OCI-LY3 (cell line): Measurements from ENCODE around the gene OR7C1.

Experiments used
- H2AFZ ChIP-seq: fragments of 200-600, 300-600 bp; shearing (Covaris generic); 2 replicates; pipeline ENCODE4 v1.6.0; 2014; ENCODE audit warnings: antibody characterized with exemption, low read depth, low read length
- H3K27ac ChIP-seq: fragments of 200-600, 300-600 bp; sonication (generic); 2 replicates; pipeline ENCODE4 v1.5.1; 2014; ENCODE audit warnings: mild to moderate bottlenecking, low read length, moderate library complexity, mixed read lengths
- H3K27me3 ChIP-seq: fragments of 200-600, 300-600 bp; sonication (generic); 2 replicates; pipeline ENCODE4 v1.6.1; 2014; ENCODE audit warnings: low read depth, low read length, mixed read lengths
- H3K36me3 ChIP-seq: fragments of 200-600, 300-600 bp; sonication (generic); replicated peaks from 2 replicates; pipeline ENCODE3; 2014; ENCODE audit warnings: low read depth, low read length, mixed read lengths
- H3K4me1 ChIP-seq: fragments of 300-600, 200-600 bp; sonication (generic); 2 replicates; pipeline ENCODE4 v1.6.1; 2014; ENCODE audit warnings: low read length, mixed read lengths
- H3K4me2 ChIP-seq: fragments of 200-600, 300-600 bp; sonication (generic); 2 replicates; pipeline ENCODE4 v1.6.1; 2014; ENCODE audit warnings: low read length, mixed read lengths
- H3K4me3 ChIP-seq: fragments of 300-600, 200-600 bp; sonication (generic); 2 replicates; pipeline ENCODE4 v1.5.1; 2014; ENCODE audit warnings: antibody characterized with exemption, mild to moderate bottlenecking, low read length, moderate library complexity
- H3K79me2 ChIP-seq: fragments of 300-600, 200-600 bp; shearing (Covaris generic); 2 replicates; pipeline ENCODE4 v1.6.1; 2014; ENCODE audit warnings: mild to moderate bottlenecking, low read length, mixed read lengths
- H3K9ac ChIP-seq: fragments of 300-600, 200-600 bp; shearing (Covaris generic); 2 replicates; pipeline ENCODE4 v1.6.0; 2014; ENCODE audit warnings: mild to moderate bottlenecking, low read length, moderate library complexity
- H3K9me3 ChIP-seq: fragments of 200-600, 300-600 bp; shearing (Covaris generic); 2 replicates; pipeline ENCODE4 v1.6.1; 2014; ENCODE audit warnings: low read length, mixed read lengths; ENCODE audit not compliant: insufficient read depth
- H4K20me1 ChIP-seq: fragments of 200-600, 300-600 bp; sonication (generic); 2 replicates; pipeline ENCODE4 v1.6.1; 2016; ENCODE audit warnings: low read length, mixed read lengths; ENCODE audit not compliant: insufficient read depth
- EZH2phosphoT487 ChIP-seq: fragments of 200-600 bp; shearing (Covaris generic); IDR thresholded peaks from 2 replicates; pipeline ENCODE4 v1.6.1; 2018; ENCODE audit warnings: antibody characterized with exemption, mixed run types, low read depth
- TF ChIP-seq, protein P1 (sequence below): fragments of 200-600, 300-600 bp; sonication (generic); IDR thresholded peaks from 2 replicates; pipeline ENCODE4 v1.5.1; 2014; ENCODE audit warnings: antibody characterized with exemption, low read length, low read depth

OR7C1 gene

DNA sequence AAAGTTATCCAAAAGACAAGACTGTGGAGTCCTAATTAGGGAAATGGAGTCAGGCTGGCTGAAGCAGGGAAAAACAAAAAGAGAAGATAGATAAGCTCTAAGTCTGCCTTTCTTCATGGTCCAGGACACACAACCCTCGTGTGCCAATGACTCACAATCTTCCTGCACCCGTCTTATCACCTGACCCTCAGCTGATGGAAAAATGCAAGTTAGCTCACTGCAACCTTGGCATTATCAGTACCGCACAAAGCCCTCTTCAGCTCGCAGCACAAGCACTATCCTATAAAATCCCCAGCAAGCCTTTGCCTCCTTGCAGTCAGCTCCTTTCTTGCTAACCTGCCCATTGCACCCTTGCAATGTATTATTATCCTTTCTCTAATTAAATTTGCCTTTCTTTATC is 4.3 kb downstream of the OR7C1 start:
- Histone ChIP-seq H3K9ac (no peak overlapping the region), H3K4me2 (no peak overlapping the region), H3K27me3 (peaks cover 43% of the 10 kb centered on the region), H3K79me2 (no peaks in the 10 kb centered on the region), H3K27ac (no peak overlapping the region), H4K20me1 (no peaks in the 10 kb centered on the region), H3K4me1 (no peaks in the 10 kb centered on the region), H3K4me3 (no peak overlapping the region), H3K9me3 (no peaks in the 10 kb centered on the region), H3K36me3 (no peaks in the 10 kb centered on the region), H2AFZ (no peak overlapping the region)
- TF ChIP-seq EZH2phosphoT487: no peak

DNA sequence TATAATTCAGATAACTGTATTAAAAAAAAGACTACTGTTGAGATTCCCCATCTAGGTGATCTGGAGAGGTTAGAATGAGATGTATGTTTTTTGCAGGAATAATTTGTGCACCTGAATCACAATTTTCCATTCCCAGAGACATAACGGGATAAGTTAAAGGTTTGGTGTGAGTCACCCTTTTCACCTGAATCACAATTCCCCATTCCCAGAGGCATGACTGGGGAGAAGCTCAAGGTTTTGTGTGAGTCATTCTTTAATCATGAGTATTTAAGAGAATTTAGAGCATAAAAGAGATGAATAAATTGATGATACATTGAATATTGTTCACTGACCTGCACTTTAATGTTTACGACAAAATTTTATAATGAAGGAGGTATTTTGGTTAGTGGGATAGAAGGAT is 9.0 kb downstream of the OR7C1 start:
- H3K4me1 ChIP-seq: no peaks in the 10 kb centered on the region
- no peaks in the 10 kb centered on the region for H3K36me3 ChIP-seq
- no peaks in the 10 kb centered on the region for H3K9me3 ChIP-seq
- TF ChIP-seq EZH2phosphoT487: no peak
- TF ChIP-seq, protein P1, sequence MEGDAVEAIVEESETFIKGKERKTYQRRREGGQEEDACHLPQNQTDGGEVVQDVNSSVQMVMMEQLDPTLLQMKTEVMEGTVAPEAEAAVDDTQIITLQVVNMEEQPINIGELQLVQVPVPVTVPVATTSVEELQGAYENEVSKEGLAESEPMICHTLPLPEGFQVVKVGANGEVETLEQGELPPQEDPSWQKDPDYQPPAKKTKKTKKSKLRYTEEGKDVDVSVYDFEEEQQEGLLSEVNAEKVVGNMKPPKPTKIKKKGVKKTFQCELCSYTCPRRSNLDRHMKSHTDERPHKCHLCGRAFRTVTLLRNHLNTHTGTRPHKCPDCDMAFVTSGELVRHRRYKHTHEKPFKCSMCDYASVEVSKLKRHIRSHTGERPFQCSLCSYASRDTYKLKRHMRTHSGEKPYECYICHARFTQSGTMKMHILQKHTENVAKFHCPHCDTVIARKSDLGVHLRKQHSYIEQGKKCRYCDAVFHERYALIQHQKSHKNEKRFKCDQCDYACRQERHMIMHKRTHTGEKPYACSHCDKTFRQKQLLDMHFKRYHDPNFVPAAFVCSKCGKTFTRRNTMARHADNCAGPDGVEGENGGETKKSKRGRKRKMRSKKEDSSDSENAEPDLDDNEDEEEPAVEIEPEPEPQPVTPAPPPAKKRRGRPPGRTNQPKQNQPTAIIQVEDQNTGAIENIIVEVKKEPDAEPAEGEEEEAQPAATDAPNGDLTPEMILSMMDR: no peak
- peaks cover 42% of the 10 kb centered on the region for H3K27me3 ChIP-seq
- no peak overlapping the region for H3K4me3 ChIP-seq
- no peak overlapping the region for H3K9ac ChIP-seq
- no peaks in the 10 kb centered on the region for H3K79me2 ChIP-seq
- H2AFZ ChIP-seq: no peak overlapping the region
- no peaks in the 10 kb centered on the region for H4K20me1 ChIP-seq
- no peak overlapping the region for H3K4me2 ChIP-seq
- no peak overlapping the region for H3K27ac ChIP-seq

DNA sequence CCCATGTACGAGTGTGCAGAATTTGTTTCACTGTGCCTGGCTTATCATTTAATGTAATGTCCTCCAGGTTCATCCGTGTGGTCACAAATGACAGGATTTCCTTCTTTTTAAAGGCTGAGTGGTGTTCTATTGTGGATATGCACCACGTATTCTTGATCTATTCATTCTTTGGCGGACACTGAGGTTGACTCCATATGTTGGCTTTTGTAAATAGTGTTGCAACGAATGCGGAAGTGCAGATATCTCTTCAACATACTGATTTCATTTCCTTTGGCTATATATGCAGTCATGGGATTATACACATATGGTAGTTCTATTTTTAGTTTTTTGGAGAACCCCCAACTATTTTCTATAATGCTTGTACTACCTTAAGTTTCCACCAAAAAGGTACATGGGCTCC is 13.0 kb downstream of the OR7C1 start:
- Histone ChIP-seq H3K4me2 (no peak overlapping the region), H3K36me3 (no peaks in the 10 kb centered on the region), H4K20me1 (no peaks in the 10 kb centered on the region), H3K9ac (no peak overlapping the region), H3K27ac (no peak overlapping the region), H3K4me3 (no peak overlapping the region), H3K79me2 (no peaks in the 10 kb centered on the region), H3K9me3 (no peaks in the 10 kb centered on the region), H2AFZ (no peak overlapping the region), H3K4me1 (no peaks in the 10 kb centered on the region), H3K27me3 (peaks cover 27% of the 10 kb centered on the region)
- TF ChIP-seq, protein P1: no peak
- TF ChIP-seq EZH2phosphoT487: no peak

DNA sequence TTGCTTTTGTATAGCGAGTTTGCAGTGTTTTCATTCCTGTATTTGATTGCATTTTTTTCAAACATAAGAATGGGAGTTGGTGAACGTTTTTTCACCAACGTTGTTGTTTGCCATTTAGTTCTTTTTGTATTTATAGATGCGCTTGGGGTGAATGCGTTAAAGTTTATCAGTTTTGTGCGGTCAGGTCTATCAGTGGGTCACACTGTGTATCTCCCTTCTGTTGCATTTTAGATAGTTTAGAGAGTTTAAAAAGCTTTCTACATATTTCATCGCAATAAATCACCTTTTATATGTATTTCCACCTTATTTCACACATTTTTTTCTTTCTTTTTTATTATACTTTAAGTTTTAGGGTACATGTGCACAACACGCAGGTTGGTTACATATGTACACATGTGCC is 16.4 kb downstream of the OR7C1 start:
- Histone ChIP-seq H3K9me3 (no peaks in the 10 kb centered on the region), H3K4me2 (no peak overlapping the region), H3K4me3 (no peak overlapping the region), H3K36me3 (no peaks in the 10 kb centered on the region), H3K27ac (no peak overlapping the region), H3K27me3 (peaks cover 2% of the 10 kb centered on the region; the same call in 1 of the 2 replicates), H3K79me2 (no peaks in the 10 kb centered on the region), H4K20me1 (no peaks in the 10 kb centered on the region), H3K4me1 (no peaks in the 10 kb centered on the region), H2AFZ (no peak overlapping the region), H3K9ac (no peak overlapping the region)
- TF ChIP-seq, protein P1: no peak
- TF ChIP-seq EZH2phosphoT487: no peak

DNA sequence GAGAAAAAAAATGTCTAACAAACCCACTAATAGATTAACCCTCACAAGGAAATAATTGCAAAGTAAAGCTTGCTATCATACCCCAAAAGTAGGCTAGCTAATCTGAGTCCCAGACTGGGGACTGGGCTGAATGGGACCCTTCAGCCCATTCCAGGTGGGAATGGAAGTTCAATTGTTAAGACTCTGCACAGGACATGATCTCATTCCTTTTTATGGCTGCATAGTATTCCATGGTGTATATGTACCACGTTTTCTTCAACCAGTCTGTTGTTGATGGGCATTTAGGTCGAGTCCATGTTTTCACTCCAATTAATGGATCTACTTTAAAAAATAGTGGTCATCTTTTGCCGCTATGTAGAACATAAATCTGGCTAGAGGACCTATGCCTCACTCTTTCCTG is 17.9 kb downstream of the OR7C1 start:
- no peak overlapping the region for H3K27ac ChIP-seq
- no peak overlapping the region for H3K9ac ChIP-seq
- H3K27me3 ChIP-seq: peaks cover 2% of the 10 kb centered on the region; the same call in 1 of the 2 replicates
- H4K20me1 ChIP-seq: no peaks in the 10 kb centered on the region
- no peak overlapping the region for H3K4me3 ChIP-seq
- H3K4me1 ChIP-seq: no peaks in the 10 kb centered on the region
- H3K4me2 ChIP-seq: no peak overlapping the region
- H3K79me2 ChIP-seq: no peaks in the 10 kb centered on the region
- H3K36me3 ChIP-seq: no peaks in the 10 kb centered on the region
- H3K9me3 ChIP-seq: no peaks in the 10 kb centered on the region
- TF ChIP-seq, protein P1: no peak
- TF ChIP-seq EZH2phosphoT487: no peak
- no peak overlapping the region for H2AFZ ChIP-seq
